Astrocyte of the cerebellum (primary cell): Measurements from ENCODE around the gene MPIG6B.

Experiments used
- DNase-seq: peaks from one replicate; pipeline ENCODE4 v3.0.0-alpha.2; 2011; ENCODE audit warnings: low read depth
- H3K4me3 ChIP-seq: 2 replicates; pipeline ENCODE4 v1.5.1; 2011; ENCODE audit warnings: mild to moderate bottlenecking, low read depth, low read length, moderate library complexity
- in situ Hi-C: cut with HindIII; loops from 2 replicates; pipeline ENCODE4 v1.10.0; 2017; ENCODE audit warnings: low sequenced_read_pairs
- TF ChIP-seq, protein P1 (sequence below): IDR thresholded peaks from 2 replicates; pipeline ENCODE4 v1.5.1; 2012; ENCODE audit warnings: low read length, low read depth, moderate library complexity, mild to moderate bottlenecking; ENCODE audit errors: missing control alignments

MPIG6B gene

DNA sequence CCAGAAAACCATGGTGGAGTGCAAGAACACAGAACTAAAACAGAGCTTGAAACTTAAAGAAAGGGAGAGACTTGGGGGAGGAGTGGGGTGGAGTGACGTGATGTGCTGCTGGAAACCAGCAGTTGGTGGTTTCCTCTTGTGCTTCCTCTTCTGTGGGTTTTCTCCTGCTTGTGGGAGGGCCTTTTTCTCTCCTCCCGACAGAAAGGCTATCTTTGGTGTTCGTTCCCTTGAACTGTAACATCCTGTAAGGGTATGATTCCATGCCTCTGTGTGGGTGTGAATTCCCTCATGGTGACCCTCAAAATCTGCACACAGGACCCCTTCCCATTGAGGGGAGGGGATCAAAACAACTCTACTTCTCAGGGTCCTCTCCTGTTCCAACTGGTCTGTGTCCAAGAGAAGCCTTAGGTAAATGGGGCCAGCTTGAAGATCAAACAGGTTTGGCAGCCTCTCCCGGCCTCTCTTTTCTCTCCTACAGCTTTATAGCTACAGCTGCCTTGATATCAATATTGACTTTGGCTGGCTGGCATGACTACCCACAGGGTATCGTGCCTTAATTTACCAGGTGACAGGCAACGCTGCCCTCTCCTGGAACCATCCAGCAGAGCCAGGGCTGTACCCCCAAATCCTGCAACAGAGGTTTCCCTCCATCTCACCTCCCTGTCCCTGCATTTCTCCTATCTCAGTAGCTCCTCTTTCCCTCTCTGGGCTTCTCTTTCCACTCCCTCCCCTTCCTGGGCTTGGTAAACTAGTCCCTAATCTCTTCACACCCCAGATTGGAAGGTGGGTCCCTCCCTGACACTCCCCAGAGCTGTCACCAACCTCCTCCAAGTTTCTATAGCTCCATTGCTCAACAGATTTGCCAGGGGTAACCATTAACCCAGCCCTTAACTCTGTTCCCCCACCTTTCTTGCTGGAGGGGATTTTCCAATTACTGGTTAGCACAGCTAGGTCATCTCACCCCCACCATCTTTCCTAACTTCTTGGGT is 15.1 kb downstream of the MPIG6B start:
- peak; percentile 65 for DNase-seq
- peak overlapping the region; percentile 5 for H3K4me3 ChIP-seq
- TF ChIP-seq, protein P1, sequence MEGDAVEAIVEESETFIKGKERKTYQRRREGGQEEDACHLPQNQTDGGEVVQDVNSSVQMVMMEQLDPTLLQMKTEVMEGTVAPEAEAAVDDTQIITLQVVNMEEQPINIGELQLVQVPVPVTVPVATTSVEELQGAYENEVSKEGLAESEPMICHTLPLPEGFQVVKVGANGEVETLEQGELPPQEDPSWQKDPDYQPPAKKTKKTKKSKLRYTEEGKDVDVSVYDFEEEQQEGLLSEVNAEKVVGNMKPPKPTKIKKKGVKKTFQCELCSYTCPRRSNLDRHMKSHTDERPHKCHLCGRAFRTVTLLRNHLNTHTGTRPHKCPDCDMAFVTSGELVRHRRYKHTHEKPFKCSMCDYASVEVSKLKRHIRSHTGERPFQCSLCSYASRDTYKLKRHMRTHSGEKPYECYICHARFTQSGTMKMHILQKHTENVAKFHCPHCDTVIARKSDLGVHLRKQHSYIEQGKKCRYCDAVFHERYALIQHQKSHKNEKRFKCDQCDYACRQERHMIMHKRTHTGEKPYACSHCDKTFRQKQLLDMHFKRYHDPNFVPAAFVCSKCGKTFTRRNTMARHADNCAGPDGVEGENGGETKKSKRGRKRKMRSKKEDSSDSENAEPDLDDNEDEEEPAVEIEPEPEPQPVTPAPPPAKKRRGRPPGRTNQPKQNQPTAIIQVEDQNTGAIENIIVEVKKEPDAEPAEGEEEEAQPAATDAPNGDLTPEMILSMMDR: peak; percentile 30
- in situ Hi-C loops: no loop called here

DNA sequence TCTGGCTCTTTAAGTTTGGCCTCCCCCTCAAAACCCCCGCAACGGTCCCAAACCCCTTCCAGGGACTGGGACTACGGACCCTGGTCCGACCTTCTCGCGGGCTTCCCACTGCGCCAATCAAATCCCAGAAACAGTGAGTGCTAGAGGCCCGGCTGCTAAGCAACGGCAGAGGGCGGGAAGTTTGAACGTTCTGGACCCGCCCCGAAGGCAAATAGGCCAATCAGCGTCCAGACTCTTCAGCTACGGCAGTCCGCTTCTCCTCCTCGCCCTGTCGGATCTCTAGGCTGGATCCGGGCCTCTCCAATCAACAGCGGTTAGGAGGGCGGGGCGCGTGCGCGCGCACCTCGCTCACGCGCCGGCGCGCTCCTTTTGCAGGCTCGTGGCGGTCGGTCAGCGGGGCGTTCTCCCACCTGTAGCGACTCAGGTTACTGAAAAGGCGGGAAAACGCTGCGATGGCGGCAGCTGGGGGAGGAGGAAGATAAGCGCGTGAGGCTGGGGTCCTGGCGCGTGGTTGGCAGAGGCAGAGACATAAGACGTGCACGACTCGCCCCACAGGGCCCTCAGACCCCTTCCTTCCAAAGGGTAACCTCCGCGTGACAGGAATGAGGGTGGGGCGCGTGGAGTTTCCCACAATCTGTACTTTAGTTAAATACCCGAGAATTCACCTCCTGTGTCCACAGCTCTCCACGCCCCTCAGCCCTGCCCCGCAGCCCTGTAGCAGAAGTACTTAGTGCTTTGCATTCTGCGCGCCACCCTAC is 16.6 kb downstream of the MPIG6B start, which contains the start of gene MSH5:
TSS of gene MSH5 (plus strand) at position 367 of the 758 bp plus-strand sequence. CDS start 462 bp downstream, outside the sequence.
- TF ChIP-seq, protein P1: no peak
- peak within 1 kb of the TSS; percentile 55 for H3K4me3 ChIP-seq
- DNase-seq: peak; percentile 96
- in situ Hi-C loops: no loop called here

DNA sequence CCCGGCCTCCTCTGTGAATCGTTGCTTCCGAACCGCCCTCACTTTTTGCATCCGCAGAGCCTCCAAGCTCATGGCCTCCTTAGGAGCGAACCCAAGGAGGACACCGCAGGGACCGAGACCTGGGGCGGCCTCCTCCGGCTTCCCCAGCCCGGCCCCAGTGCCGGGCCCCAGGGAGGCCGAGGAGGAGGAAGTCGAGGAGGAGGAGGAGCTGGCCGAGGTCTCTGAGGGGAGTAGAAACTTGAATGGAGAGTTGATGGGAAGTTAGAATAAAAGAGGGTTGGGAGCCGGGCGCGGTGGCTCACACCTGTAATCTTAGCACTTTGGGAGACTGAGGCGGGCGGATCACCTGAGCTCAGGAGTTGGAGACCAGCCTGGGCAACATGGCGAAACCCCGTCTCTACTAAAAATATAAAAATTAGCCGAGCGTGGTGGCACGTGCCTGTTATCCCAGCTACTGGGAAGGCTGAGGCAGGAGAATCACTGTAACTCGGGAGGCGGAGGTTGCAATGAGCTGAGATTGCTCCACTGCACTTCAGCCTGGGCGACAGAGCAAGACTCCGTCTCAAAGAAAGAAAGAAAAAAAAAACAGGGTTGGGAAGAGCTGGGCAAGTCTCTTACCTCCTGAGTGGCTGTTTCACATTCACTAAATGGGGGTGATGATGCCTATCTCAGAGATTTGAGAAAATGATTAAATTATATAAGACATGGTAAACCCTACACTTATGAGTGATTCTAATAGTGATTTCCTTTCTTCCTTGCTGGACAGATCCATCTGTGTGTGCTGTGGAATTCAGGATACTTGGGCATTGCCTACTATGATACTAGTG is 17.4 kb downstream of the MPIG6B start:
- in situ Hi-C loops: no loop called here
- TF ChIP-seq, protein P1: no peak
- peak overlapping the region; percentile 55 for H3K4me3 ChIP-seq
- no peak for DNase-seq

DNA sequence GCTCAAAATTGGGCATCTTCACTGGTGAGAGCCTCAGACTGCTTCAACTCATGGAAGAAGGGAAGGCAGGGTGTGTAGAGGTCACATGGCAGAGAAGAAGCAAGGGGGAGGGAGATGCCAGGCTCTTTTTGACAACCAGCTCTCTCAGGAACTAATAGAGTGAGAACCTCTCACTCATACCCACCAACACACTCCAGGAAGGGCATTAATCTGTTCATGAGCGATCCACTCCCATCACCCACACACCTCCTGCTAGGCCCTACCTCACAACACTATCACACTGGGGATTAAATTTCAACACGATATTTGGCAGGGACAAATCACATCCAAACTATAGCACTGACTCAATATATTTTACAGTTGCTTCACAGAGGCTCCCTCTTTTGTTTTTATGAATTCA is 18.6 kb downstream of the MPIG6B start:
- TF ChIP-seq, protein P1: no peak
- in situ Hi-C loops: no loop called here
- H3K4me3 ChIP-seq: no peak overlapping the region
- no peak for DNase-seq

DNA sequence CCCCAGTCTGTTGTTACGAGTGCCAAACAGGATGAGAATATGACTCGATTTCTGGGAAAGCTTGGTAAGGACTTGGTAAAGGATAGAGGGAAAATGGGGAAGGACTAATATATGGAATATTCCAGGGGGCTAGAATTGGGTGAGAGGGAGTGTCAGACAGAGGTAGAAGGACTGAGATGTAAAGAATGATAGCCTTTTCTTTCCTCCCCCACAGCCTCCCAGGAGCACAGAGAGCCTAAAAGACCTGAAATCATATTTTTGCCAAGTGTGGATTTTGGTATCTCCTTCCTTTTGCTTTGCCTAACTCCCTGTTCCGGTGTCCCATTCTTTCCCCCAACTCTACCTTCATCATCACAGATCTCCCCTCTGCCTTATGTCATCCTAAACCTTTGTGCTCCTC is 19.7 kb downstream of the MPIG6B start:
- TF ChIP-seq, protein P1: no peak
- no peak overlapping the region for H3K4me3 ChIP-seq
- DNase-seq: no peak
- in situ Hi-C loops: no loop called here

DNA sequence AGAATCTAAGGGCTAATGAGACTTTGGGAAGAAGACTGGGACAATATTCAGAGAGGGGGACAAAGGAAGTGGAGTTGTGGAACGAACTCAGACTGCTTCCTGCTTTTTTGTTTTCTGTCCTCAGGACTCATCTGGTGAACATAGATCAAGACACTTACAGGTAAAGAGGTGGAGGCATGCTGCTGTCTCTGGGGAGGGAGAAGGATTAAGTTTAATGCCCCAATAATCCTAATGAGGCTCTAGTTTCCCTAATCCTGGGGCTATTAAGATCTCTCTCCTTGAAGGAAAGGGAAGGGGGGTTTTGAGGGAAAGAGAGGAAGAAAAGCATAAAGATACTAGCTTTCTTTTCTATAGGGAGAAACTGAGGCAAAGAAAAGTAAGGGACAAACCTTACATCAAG is 21.2 kb downstream of the MPIG6B start:
- TF ChIP-seq, protein P1: no peak
- in situ Hi-C loops: no loop called here
- DNase-seq: no peak
- no peak overlapping the region for H3K4me3 ChIP-seq
